HG03095 (cell line): ENCODE results near the gene HBG2.

Source experiments
- ATAC-seq: cut with Tn5 transposase; IDR thresholded peaks from one replicate; pipeline ENCODE4 v1.9.1; 2021; ENCODE audit warnings: moderate library complexity; ENCODE audit not compliant: unreplicated experiment

The HBG2 gene

GRCh38 chr11:5231111-5231510, 23.5 kb downstream of the HBG2 start:
- ATAC-seq = no peak

- no peak for ATAC-seq
Observed at GRCh38 chr11:5230266-5230665, 24.3 kb downstream of the HBG2 start.

DNA sequence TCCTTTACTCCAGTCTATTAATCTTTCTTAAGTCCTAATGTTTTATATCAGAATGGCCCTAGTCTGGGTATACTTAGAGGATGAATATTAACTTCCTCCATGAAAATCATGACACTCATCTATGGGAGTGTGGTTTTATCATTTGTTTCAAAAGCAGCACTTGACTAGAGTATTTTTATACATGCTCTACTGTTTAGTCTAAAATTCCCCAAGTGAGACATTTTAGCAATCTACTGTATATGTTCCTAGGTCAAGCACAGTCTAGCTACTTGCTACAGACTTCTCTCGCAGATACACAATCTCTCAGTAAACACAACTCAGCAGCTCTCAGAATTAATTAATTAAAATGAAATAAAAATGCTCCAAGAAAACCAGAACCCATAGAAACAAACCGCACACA, 24.8 kb downstream of the HBG2 start:
- ATAC-seq = no peak

DNA sequence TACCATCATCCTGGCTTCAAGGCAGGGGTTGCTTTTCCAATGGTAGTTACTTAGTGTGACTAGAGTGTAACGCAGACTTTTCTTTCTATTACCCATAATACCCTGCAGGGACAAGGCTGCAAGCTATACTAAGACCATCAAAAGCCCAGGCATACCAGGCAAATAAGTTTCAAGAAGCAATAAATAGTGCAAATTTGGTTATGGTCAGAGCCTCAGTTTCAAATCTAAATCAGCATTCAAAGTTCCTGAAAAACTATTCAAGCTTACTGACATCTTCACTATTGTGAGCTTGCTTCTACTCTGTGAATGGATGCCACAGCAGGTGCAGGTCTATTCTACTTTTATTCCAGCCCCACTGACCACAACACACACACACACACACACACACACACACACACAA, 25.2 kb downstream of the HBG2 start:
- no peak for ATAC-seq

DNA sequence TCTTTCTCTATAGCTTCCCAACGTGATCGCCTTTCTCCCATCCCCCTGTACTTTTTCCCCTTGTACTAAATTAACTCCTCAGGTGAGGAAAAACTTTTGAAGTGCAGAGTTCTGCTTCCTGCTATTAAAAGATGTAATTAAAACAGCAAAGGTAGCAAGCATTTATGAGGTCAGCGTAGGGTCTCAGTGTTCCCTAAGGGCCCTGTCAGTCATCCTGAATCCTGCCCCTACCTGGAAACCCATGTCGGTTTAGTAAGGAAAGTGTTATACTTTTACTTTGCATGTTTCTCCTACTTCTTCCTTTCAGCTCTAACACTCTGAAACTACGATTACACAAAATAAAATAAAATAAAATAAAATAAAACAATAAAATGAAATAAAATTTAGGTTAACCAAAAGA, 26.5 kb downstream of the HBG2 start:
- ATAC-seq = no peak

DNA sequence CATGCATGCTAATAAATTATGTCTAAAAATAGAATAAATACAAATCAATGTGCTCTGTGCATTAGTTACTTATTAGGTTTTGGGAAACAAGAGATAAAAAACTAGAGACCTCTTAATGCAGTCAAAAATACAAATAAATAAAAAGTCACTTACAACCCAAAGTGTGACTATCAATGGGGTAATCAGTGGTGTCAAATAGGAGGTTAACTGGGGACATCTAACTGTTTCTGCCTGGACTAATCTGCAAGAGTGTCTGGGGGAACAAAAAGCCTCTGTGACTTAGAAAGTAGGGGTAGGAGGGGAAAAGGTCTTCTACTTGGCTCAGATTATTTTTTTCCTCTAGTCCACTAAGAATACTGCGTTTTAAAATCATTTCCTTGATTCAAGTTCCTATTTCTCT, 26.9 kb downstream of the HBG2 start:
- ATAC-seq = no peak

DNA sequence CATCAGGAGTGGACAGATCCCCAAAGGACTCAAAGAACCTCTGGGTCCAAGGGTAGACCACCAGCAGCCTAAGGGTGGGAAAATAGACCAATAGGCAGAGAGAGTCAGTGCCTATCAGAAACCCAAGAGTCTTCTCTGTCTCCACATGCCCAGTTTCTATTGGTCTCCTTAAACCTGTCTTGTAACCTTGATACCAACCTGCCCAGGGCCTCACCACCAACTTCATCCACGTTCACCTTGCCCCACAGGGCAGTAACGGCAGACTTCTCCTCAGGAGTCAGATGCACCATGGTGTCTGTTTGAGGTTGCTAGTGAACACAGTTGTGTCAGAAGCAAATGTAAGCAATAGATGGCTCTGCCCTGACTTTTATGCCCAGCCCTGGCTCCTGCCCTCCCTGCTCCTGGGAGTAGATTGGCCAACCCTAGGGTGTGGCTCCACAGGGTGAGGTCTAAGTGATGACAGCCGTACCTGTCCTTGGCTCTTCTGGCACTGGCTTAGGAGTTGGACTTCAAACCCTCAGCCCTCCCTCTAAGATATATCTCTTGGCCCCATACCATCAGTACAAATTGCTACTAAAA, 27.8 kb downstream of the HBG2 start, which contains the start of gene HBB:
Gene HBB, minus strand, starts transcription at position 340 of the 579 bp plus-strand sequence. Its CDS starts 50 bp downstream, at position 290.
- ATAC-seq = no peak

DNA sequence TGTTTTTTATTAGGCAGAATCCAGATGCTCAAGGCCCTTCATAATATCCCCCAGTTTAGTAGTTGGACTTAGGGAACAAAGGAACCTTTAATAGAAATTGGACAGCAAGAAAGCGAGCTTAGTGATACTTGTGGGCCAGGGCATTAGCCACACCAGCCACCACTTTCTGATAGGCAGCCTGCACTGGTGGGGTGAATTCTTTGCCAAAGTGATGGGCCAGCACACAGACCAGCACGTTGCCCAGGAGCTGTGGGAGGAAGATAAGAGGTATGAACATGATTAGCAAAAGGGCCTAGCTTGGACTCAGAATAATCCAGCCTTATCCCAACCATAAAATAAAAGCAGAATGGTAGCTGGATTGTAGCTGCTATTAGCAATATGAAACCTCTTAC, 29.1 kb downstream of the HBG2 start:
- ATAC-seq = no peak

DNA sequence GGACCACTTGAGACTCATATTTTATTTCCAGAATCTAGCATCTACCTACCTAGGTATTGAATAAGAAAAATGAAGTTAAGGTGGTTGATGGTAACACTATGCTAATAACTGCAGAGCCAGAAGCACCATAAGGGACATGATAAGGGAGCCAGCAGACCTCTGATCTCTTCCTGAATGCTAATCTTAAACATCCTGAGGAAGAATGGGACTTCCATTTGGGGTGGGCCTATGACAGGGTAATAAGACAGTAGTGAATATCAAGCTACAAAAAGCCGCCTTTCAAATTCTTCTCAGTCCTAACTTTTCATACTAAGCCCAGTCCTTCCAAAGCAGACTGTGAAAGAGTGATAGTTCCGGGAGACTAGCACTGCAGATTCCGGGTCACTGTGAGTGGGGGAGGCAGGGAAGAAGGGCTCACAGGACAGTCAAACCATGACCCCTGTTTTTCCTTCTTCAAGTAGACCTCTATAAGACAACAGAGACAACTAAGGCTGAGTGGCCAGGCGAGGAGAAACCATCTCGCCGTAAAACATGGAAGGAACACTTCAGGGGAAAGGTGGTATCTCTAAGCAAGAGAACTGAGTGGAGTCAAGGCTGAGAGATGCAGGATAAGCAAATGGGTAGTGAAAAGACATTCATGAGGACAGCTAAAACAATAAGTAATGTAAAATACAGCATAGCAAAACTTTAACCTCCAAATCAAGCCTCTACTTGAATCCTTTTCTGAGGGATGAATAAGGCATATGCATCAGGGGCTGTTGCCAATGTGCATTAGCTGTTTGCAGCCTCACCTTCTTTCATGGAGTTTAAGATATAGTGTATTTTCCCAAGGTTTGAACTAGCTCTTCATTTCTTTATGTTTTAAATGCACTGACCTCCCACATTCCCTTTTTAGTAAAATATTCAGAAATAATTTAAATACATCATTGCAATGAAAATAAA, 29.8 kb downstream of the HBG2 start:
- ATAC-seq = no peak

- no peak for ATAC-seq
Observed at GRCh38 chr11:5223686-5224085, 30.9 kb downstream of the HBG2 start.

DNA sequence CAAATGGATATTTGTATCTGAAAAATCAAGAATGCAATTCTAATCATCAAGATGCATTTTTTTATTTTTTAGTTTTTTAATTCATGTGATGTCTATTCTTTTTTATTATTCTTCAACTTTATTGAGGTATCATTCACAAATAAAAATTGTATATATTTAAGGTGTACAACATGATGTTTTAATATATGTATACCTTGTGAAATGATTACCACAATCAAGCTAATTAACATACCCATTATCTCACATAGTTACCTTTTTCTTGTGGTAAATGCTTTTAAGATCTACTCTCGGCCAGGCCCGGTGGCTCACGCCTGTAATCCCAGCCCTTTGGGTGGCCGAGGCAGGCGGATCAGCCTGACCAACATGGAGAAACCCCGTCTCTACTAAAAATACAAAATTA, 31.4 kb downstream of the HBG2 start:
- ATAC-seq = no peak

DNA sequence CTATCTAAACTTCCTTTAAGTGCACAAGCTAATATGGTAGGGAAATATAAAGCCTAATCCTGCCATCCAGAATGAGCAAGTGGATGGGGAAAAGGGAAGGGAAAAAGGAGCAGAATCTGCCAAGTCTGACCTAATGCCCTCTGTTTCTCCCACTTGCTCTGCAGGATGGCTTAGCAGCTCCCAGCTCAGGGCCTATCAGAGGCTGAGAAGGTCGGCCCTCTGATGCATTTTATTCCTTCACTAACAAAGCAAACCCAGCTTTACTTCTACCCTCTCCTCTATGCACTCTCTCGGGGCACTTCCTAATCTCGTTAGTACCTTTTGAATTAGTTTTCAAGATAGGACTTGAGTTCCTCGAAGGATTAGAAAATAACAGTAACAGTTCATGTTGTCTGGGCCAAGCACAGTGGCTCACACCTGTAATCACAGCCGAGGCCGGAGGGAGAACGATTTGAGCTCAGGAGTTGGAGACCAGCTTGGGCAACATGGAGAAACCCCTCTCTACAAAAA, 44.1 kb downstream of the HBG2 start:
- no peak for ATAC-seq

- peak; percentile 55 for ATAC-seq
Observed at GRCh38 chr11:5204787-5205186, 49.8 kb downstream of the HBG2 start.

DNA sequence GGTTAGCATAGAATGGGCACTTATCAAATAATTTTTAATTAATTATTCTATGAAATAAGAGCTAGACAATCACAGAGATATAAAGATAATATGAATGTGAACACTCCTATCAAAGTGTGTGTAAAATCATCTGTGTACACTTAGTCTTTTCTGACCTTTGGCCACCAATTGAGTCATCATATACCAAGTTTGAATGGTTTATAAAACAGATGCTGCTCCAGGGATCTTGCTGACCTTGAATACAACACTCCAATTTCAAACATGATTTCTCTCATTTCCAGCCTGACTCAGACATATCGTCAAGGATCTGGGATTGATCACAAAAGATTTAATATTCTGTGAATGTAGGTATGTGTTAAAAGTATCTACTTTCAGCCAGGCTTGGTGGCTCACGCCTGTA, 51.2 kb downstream of the HBG2 start:
- no peak for ATAC-seq
